Measurements from ENCODE around the gene MDM2.

MDM2 gene

GRCh38 chr12:68827895-68828671, 20.1 kb downstream of the MDM2 start:
- TF ChIP-seq CREB5 (CRISPR knock-in tag; IDR thresholded peaks at IDR 0.05; ENCODE audit: low read depth) (no peak), ESRRG (CRISPR knock-in tag; IDR thresholded peaks at IDR 0.05) (no peak)
- no peak for ATAC-seq

- ATAC-seq = no peak
- TF ChIP-seq TOX (CRISPR knock-in tag; IDR thresholded peaks at IDR 0.05; ENCODE audit: borderline replicate concordance) (no peak), ESRRG (CRISPR knock-in tag; IDR thresholded peaks at IDR 0.05) (no peak), ZNF8 (CRISPR knock-in tag; IDR thresholded peaks at IDR 0.05) (no peak), ARNTL (CRISPR knock-in tag; IDR thresholded peaks at IDR 0.05; ENCODE audit: borderline replicate concordance, low read depth) (no peak), CREB5 (CRISPR knock-in tag; IDR thresholded peaks at IDR 0.05; ENCODE audit: low read depth) (no peak), ISL1 (CRISPR knock-in tag; IDR thresholded peaks at IDR 0.05) (no peak), TSHZ2 (CRISPR knock-in tag; IDR thresholded peaks at IDR 0.05) (no peak), CSRNP3 (CRISPR knock-in tag; IDR thresholded peaks at IDR 0.05) (no peak), RARB (CRISPR knock-in tag; IDR thresholded peaks at IDR 0.05) (no peak)
Measured at GRCh38 chr12:68828672-68829068, 20.7 kb downstream of the MDM2 start.

GRCh38 chr12:68831272-68831671, 23.3 kb downstream of the MDM2 start:
- TF ChIP-seq TSHZ2 (CRISPR knock-in tag; IDR thresholded peaks at IDR 0.05) (no peak), GLIS3 (CRISPR knock-in tag; IDR thresholded peaks at IDR 0.05) (no peak), PPARA (CRISPR knock-in tag; IDR thresholded peaks at IDR 0.05; ENCODE audit: borderline replicate concordance) (no peak), CREB5 (CRISPR knock-in tag; IDR thresholded peaks at IDR 0.05; ENCODE audit: low read depth) (no peak), TOX (CRISPR knock-in tag; IDR thresholded peaks at IDR 0.05; ENCODE audit: borderline replicate concordance) (no peak), ZNF565 (CRISPR knock-in tag; conservative IDR thresholded peaks at IDR 0.05; ENCODE audit: low read depth) (no peak), POU6F1 (CRISPR knock-in tag; IDR thresholded peaks at IDR 0.05; ENCODE audit: borderline replicate concordance, low read depth) (no peak), ARNTL (CRISPR knock-in tag; IDR thresholded peaks at IDR 0.05; ENCODE audit: borderline replicate concordance, low read depth) (no peak), ZFP3 (CRISPR knock-in tag; IDR thresholded peaks at IDR 0.05) (no peak), RARB (CRISPR knock-in tag; IDR thresholded peaks at IDR 0.05) (no peak), ZNF8 (CRISPR knock-in tag; IDR thresholded peaks at IDR 0.05) (no peak), SNAI2 (CRISPR knock-in tag; IDR thresholded peaks at IDR 0.05) (no peak), ZFP30 (CRISPR knock-in tag; IDR thresholded peaks at IDR 0.05) (no peak), TCF4 (CRISPR knock-in tag; IDR thresholded peaks at IDR 0.05; ENCODE audit: borderline replicate concordance) (no peak), ZC3H10 (CRISPR knock-in tag; IDR thresholded peaks at IDR 0.05) (no peak), OSR1 (CRISPR knock-in tag; IDR thresholded peaks at IDR 0.05) (no peak), ISL1 (CRISPR knock-in tag; IDR thresholded peaks at IDR 0.05) (no peak)
- peak; percentile 10; the same call in 2 of the 3 replicates for ATAC-seq
